Naive thymus-derived CD8-positive, alpha-beta T cell (primary cell): Measurements from ENCODE around the gene SAFB. TPM values are rescaled to one million over a fixed set of nuclear protein-coding genes. Genes with fewer than 3 reads are reported as not detected.

Source experiments
- ATAC-seq, 2 donors: fragments of 150-1000 bp; cut with Tn5 transposase in 1 of 2; sonication (Bioruptor Pico), chemical (Tn5 transposase) in 1 of 2; 1 replicate in 1 of 2; 2 replicates in 1 of 2; pipeline ENCODE4 v1.10.0; 2021; ENCODE audit warnings: mild to moderate bottlenecking in 2 of 2, moderate library complexity in 2 of 2
- POLR2A ChIA-PET: fragments of 350-600 bp; sonication (Branson Sonifier 250); formaldehyde crosslinking; loops from one replicate; lab custom pipeline; 2021; ENCODE audit warnings: antibody characterized with exemption; lab: Charles Lee
- DNase-seq, 10 donors: peaks; one replicate each; pipeline versions ENCODE4 v3.0.0 to v3.0.0-alpha.2; 2020 to 2022
- H3K27ac Mint-ChIP-seq, 10 donors: one replicate each; pipeline ENCODE4 v1.8.0; 2020 to 2022; ENCODE audit warnings: mild to moderate bottlenecking in 10 of 10, mixed read lengths in 10 of 10, moderate library complexity in 4 of 10, inconsistent platforms in 1 of 10
- H3K27me3 Mint-ChIP-seq, 5 donors: one replicate each; pipeline ENCODE4 v1.8.0; 2021 to 2022; ENCODE audit warnings: mixed read lengths in 5 of 5
- H3K36me3 Mint-ChIP-seq, 3 donors: one replicate each; pipeline ENCODE4 v1.8.0; 2020 to 2022; ENCODE audit warnings: mixed read lengths in 3 of 3, mild to moderate bottlenecking in 2 of 3, inconsistent platforms in 1 of 3
- H3K4me1 Mint-ChIP-seq, 4 donors: one replicate each; pipeline ENCODE4 v1.8.0; 2021 to 2022; ENCODE audit warnings: mixed read lengths in 4 of 4
- H3K4me3 Mint-ChIP-seq, 10 donors: one replicate each; pipeline ENCODE4 v1.8.0; 2020 to 2022; ENCODE audit warnings: mild to moderate bottlenecking in 10 of 10, mixed read lengths in 10 of 10, moderate library complexity in 6 of 10, inconsistent platforms in 1 of 10
- H3K9me3 Mint-ChIP-seq, 9 donors: one replicate each; pipeline ENCODE4 v1.8.0; 2020 to 2022; ENCODE audit warnings: mixed read lengths in 9 of 9, mild to moderate bottlenecking in 3 of 9, inconsistent platforms in 1 of 9, moderate library complexity in 1 of 9
- polyA plus RNA-seq, 3 donors: library from polyadenylated mRNA; unstranded; fragments of 300-500 nt; fragmentation: Illumina TruSeq; gene quantifications; one replicate each; pipeline ENCODE4 v1.2.3, GENCODE V29; 2021
- total RNA-seq, 8 experiments: library from RNA in 2 of 8; stranded (reverse) in 2 of 8; gene quantifications; one replicate each; pipeline ENCODE4 v1.2.3 and lab custom pipeline; 2021 to 2026

Gene SAFB
- total and polyA plus RNA-seq, 5 experiments from 2014 or later, result 28.6 to 191 (median 135) TPM

- Mint-ChIP-seq H3K36me3 (peaks cover 0 to 34% (median 0%) of the 10 kb centered on the region in 3 donors), H3K27me3 (no peaks in the 10 kb centered on the region), H3K9me3 (no peaks in the 10 kb centered on the region), H3K4me1 (peaks cover 19 to 37% (median 31%) of the 10 kb centered on the region in 4 donors), H3K4me3 (peak overlapping the region; percentile 90 to 99 (median 94)), H3K27ac (peak overlapping the region; percentile 90 to 99 (median 96))
- POLR2A ChIA-PET, result interaction anchor here (0.5 to 4.2 kb wide), 10 partner anchors 11 to 808 kb away, joined by 3 to 68 read pairs (median 4); partner anchors contain the start of genes CATSPERD, DUS3L, HSD11B1L and LONP1
- ATAC-seq (peak in 1 of 2 donors; percentile 1), DNase-seq (peak in 6 of 10 donors; percentile 28 to 66 (median 40))
These were observed 68.3 kb downstream of the SAFB start for GRCh38 chr19:5690955-5691821.

GRCh38 chr19:5691822-5692722 is 69.2 kb downstream of the SAFB start:
- POLR2A ChIA-PET, result interaction anchor here (1.0 to 4.2 kb wide), 4 partner anchors 12 to 71 kb away, joined by 3 to 68 read pairs (median 28); partner anchors contain the start of genes CATSPERD, HSD11B1L, LONP1 and MICOS13
- H3K27me3 Mint-ChIP-seq, result no peaks in the 10 kb centered on the region
- peaks cover 0 to 40% (median 0%) of the 10 kb centered on the region in 3 donors for H3K36me3 Mint-ChIP-seq
- no peaks in the 10 kb centered on the region for H3K9me3 Mint-ChIP-seq
- no peak for ATAC-seq
- peaks cover 19 to 31% (median 28%) of the 10 kb centered on the region in 4 donors for H3K4me1 Mint-ChIP-seq
- peak overlapping the region; percentile 48 to 98 (median 82) for H3K27ac Mint-ChIP-seq
- peak in 1 of 10 donors; percentile 21 for DNase-seq
- H3K4me3 Mint-ChIP-seq, result peak overlapping the region; percentile 43 to 97 (median 92)

- H3K36me3 Mint-ChIP-seq, result peaks cover 0 to 43% (median 0%) of the 10 kb centered on the region in 3 donors
- peak overlapping the region; percentile 42 to 96 (median 72) for H3K4me3 Mint-ChIP-seq
- no peaks in the 10 kb centered on the region for H3K9me3 Mint-ChIP-seq
- ATAC-seq (no peak), DNase-seq (no peak)
- peaks cover 19 to 31% (median 29%) of the 10 kb centered on the region in 4 donors for H3K4me1 Mint-ChIP-seq
- no peaks in the 10 kb centered on the region for H3K27me3 Mint-ChIP-seq
- peak overlapping the region in 7 of 10 donors; percentile 33 to 96 (median 72) for H3K27ac Mint-ChIP-seq
- POLR2A ChIA-PET, result interaction anchor here (1.0 kb wide), 1 partner anchor 13 kb away, joined by 3 read pairs; no protein-coding TSS in a partner anchor
These were observed 69.9 kb downstream of the SAFB start for GRCh38 chr19:5692723-5693194.

GRCh38 chr19:5693195-5694166 is 70.6 kb downstream of the SAFB start:
- POLR2A ChIA-PET, result interaction anchor here (0.6 to 1.3 kb wide), 4 partner anchors 9 to 25 kb away, joined by 3 read pairs; no protein-coding TSS in a partner anchor
- Mint-ChIP-seq H3K36me3 (peaks cover 0 to 44% (median 0%) of the 10 kb centered on the region in 3 donors), H3K9me3 (no peaks in the 10 kb centered on the region), H3K4me1 (peaks cover 15 to 31% (median 24%) of the 10 kb centered on the region in 4 donors), H3K4me3 (peak overlapping the region in 3 of 10 donors; percentile 14 to 51 (median 24)), H3K27ac (peak overlapping the region in 3 of 10 donors; percentile 55 to 74 (median 56)), H3K27me3 (no peaks in the 10 kb centered on the region)
- no peak for ATAC-seq
- DNase-seq, result peak in 1 of 10 donors; percentile 14

- no peak for ATAC-seq
- Mint-ChIP-seq H3K36me3 (peaks cover 0 to 50% (median 0%) of the 10 kb centered on the region in 3 donors), H3K27ac (peak overlapping the region in 2 of 10 donors; percentile 19 to 52), H3K27me3 (no peaks in the 10 kb centered on the region), H3K4me1 (peaks cover 15 to 31% (median 23%) of the 10 kb centered on the region in 4 donors), H3K4me3 (peak overlapping the region in 2 of 10 donors; percentile 2 to 43), H3K9me3 (no peaks in the 10 kb centered on the region)
- POLR2A ChIA-PET, result interaction anchor here (0.6 to 1.3 kb wide), 3 partner anchors 8 to 25 kb away, joined by 3 read pairs; no protein-coding TSS in a partner anchor
- peak in 1 of 10 donors; percentile 17 for DNase-seq
These were observed 71.5 kb downstream of the SAFB start for GRCh38 chr19:5694167-5694955.

- H3K36me3 Mint-ChIP-seq, result peaks cover 0 to 50% (median 0%) of the 10 kb centered on the region in 3 donors
- no peaks in the 10 kb centered on the region for H3K27me3 Mint-ChIP-seq
- no peak for ATAC-seq
- H3K4me3 Mint-ChIP-seq, result peak overlapping the region in 1 of 10 donors; percentile 2
- H3K9me3 Mint-ChIP-seq, result no peaks in the 10 kb centered on the region
- peaks cover 11 to 26% (median 18%) of the 10 kb centered on the region in 4 donors for H3K4me1 Mint-ChIP-seq
- POLR2A ChIA-PET, result interaction anchor here (0.7 to 0.9 kb wide), 2 partner anchors 8 to 20 kb away, joined by 3 to 5 read pairs; no protein-coding TSS in a partner anchor
- DNase-seq, result peak in 1 of 10 donors; percentile 16
- H3K27ac Mint-ChIP-seq, result peak overlapping the region in 3 of 10 donors; percentile 19 to 72 (median 56)
These were observed 72.2 kb downstream of the SAFB start for GRCh38 chr19:5694956-5695648.

- POLR2A ChIA-PET, result interaction anchor here (0.7 kb wide), 1 partner anchor 20 kb away, joined by 5 read pairs; no protein-coding TSS in a partner anchor
- Mint-ChIP-seq H3K27me3 (no peaks in the 10 kb centered on the region), H3K4me3 (no peak overlapping the region), H3K27ac (peak overlapping the region in 2 of 10 donors; percentile 19 to 49), H3K9me3 (no peaks in the 10 kb centered on the region), H3K4me1 (peaks cover 7 to 20% (median 14%) of the 10 kb centered on the region in 4 donors), H3K36me3 (peaks cover 0 to 49% (median 0%) of the 10 kb centered on the region in 3 donors)
- no peak for DNase-seq
- no peak for ATAC-seq
These were observed 72.8 kb downstream of the SAFB start for GRCh38 chr19:5695649-5696195.

- Mint-ChIP-seq H3K4me3 (no peak overlapping the region), H3K36me3 (peaks cover 0 to 47% (median 3%) of the 10 kb centered on the region in 3 donors), H3K27ac (peak overlapping the region in 2 of 10 donors; percentile 25 to 52), H3K9me3 (no peaks in the 10 kb centered on the region), H3K27me3 (no peaks in the 10 kb centered on the region), H3K4me1 (peaks cover 4 to 15% (median 9%) of the 10 kb centered on the region in 4 donors)
- POLR2A ChIA-PET, result no interaction called here
- ATAC-seq, result no peak
- no peak for DNase-seq
These were observed 73.5 kb downstream of the SAFB start for GRCh38 chr19:5696196-5697021.
